GM19035 (cell line): ENCODE data around the gene KLF14.
"Not testable (repeated sequence)": the region's sequence is repeated elsewhere in the genome, so short reads cannot be mapped to it uniquely, and the experiment has no call there.

ENCODE experiments used
- ATAC-seq: cut with Tn5 transposase; IDR thresholded peaks from one replicate; pipeline ENCODE4 v1.9.1; 2021; ENCODE audit not compliant: unreplicated experiment

The KLF14 gene

DNA sequence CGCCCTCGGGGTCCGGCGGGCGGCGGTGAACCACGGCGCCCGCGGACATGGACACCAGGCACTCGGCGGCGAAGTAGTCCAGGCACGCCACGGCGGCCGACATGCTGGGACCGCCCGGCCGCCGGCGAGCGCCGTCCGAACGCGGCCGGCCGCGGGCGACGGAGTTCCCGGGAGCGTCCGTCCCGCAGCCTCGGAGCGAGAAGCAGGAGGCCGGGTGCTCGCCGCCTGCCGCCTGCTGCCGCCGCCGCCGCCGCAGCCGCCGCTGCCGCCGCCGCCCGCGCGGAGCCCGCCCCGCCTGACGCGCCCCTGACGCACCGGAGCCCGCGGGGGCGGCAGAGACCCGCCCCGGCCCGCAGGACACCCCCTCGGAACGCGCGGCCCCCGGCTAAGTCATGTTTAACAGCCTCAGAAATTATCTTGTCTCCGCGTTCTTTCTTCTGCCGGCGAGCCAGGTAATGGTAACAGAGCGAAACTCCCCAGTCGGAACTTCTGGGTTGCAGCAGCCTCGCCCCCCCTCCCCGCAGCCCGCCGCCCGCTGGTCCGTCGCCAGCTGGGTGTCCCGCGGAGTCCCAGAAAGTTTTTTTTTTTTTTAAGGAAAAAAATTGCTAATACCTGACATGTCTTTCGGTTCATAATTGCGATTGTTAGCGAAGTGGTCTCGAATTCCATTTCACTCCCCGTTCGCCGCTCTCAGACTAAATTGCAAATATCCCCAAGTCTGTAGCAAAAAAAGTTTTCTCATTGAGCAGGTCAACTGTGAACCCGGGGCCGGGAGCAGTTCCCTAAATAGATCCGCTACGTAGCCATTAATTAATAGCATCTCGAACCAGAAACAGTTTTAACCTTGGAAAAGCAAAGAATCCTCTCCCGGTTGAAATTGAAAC is at the start of gene KLF14:
Gene KLF14, minus strand, starts transcription at position 277 of the 884 bp plus-strand sequence. Its CDS starts 174 bp downstream, at position 103.
- ATAC-seq = peak; percentile 63

DNA sequence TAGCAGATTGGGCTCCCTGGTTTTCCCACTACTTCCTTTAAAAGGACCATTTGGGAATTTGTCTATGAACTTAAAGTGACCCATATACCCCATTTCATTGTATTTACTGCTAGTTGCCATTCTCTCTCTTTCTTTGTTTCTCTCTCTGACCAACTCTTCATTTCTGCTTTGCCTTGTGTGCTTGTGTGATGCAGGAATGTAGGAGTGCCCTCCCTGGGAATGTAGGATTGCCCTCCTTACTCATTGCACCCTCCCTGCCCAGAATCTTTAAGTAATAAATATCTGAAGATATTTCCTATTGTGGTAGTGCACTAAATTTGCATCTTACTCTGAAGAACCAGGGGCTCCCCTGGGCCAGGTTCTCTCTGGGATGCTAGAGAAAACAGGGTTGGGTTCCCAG is 47.3 kb upstream of the KLF14 start:
- no peak for ATAC-seq

DNA sequence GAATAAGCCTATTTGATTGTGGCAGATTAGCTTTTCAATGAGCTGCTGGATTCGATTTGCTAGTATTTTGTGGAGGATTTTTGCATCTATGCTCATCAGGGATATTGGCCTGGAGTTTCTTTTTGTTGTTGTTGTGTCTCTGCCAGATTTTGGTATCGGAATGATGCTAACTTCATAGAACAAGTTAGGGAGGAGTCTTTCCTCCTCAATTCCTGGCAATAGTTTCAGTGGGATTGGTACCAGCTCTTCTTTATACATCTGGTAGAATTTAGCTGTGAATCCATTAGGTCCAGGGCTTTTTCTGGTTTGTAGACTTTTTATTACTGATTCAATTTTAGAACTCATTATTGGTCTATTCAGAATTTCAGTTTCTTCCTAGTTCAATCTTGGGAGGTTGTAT is 43.4 kb upstream of the KLF14 start:
- no peak for ATAC-seq

DNA sequence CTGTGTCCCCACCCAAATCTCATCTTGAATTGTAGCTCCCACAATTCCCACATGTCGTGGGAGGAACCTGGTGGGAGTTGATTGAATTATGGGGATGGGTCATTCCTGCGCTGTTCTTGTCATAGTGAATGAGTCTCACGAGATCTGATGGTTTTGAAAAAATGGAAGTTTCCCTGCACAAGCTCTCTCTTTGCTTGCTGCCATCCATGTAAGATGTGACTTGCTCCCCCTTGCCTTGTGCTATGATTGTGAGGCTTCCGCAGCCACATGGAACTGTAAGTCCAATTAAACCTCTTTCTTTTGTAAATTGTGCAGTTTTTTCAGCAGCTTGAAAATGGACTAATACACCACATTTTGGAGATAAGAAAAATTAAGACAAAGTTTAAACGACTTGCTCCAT is 38.4 kb upstream of the KLF14 start:
- not testable (repeated sequence) for ATAC-seq

DNA sequence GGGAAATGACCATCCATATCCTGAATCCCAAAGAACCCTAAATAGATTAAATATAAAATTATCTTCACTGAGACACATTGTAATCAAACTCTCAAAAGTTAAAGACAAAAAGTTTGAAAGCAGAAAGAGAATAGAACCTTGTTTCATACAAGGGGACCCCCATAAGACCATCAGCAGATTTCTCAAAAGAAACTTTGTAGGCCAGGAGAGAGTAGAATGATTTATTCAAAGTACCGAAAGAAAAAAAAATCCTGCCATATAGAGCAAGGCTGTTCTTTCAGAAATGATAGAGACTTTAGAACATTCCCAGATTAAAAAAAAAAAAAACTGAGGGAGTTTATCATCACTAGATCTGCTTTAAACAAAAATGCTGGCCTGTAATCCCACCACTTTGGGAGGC is 34.8 kb upstream of the KLF14 start:
- ATAC-seq = no peak

DNA sequence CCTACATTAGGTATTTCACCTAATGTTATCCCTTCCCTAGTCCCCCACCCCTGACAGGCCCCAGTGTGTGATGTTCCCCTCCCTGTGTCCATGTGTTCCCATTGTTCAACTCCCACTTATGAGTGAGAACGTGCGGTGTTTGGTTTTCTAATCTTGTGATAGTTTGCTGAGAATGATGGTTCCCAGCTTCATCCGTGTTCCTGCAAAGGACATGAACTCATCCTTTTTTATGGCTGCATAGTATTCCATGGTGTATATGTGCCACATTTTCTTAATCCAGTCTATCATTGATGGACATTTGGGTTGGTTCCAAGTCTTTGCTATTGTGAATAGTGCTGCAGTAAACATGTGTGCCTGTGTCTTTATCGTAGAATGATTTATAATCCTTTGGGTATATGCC is 30.6 kb upstream of the KLF14 start:
- ATAC-seq = not testable (repeated sequence)

DNA sequence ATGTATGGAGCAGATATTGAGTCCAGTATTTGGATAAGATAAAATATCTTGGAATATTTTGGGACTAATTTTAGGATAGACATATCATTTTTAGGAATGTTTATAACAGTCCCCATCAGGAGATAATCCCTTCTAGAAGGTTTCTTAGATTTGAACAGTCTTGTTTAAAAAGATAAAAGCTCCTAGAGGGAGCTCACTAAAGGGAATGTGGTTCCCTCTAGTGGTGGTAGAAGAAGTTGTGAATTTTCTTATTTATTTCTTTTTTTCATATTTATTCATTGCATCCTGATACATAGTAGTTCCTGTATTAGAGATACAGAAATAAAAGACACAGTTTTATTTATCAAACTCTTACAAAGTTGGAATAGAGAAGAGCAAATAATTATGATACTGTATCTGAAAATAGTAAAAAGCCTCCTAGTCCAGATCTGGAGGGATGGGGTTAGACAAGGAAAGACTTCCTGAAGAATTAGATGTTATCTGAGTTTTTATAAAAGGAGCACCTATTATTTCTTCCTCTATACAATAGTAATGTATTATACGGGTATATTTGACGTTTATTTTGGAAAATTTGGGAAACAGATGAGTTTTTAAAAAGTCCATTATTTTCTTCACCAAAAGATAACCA is 24.5 kb upstream of the KLF14 start:
- ATAC-seq = no peak

DNA sequence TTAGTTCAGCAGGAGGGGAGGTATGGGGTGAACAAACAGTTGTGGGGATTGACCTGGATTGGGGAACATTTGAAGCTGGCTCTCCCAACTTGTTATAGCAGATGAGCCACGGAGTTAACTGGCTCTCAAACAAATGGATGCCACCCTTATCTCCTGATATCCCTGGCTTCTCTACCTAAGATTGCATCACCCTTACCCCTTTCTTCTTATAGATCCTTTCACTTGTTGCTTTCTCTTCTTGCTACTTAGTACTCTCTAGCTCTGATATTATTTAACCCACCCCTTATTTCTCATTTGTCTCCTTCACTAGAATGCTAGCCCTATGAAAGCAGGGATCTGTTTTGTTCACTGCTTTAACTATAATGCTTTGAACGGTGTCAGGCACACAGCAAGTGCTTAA is 22.3 kb upstream of the KLF14 start:
- no peak for ATAC-seq

DNA sequence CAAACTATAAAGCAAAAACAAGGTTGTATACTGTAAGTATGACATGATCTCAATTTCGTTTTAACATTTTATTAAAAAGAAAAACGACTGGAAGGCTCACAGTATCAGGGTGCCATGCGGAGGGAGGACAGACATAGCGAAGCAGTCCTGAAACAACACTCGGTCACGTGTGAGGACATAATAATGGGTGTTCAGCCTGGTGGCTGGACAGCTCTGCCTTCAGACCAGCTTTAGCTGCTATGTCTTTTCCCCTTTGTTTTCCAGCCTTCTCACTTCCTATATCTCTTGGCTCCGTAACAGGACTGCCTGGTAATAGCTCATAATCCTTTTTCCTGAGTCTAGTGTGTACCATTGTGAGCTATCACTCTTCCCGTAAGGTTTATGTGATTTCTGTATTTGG is 18.4 kb upstream of the KLF14 start:
- ATAC-seq = no peak

DNA sequence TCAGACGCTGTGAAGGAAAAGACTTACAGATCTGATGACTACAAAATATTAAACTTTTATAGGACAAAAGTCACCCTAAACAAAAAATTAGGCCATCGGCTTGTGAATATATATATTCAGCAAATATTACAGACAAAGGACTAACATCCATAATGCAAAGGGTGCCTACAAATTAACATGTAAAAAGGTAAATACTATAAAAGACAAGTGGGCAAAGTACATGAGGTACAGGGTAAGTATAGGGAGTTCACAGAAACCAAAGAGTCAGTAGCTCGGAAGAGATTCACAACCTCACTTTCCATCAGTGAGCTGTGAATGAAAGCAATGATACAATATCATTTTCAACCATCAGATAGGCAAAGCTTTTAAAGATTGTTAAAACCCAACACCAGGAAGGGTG is 16.7 kb upstream of the KLF14 start:
- ATAC-seq = no peak

DNA sequence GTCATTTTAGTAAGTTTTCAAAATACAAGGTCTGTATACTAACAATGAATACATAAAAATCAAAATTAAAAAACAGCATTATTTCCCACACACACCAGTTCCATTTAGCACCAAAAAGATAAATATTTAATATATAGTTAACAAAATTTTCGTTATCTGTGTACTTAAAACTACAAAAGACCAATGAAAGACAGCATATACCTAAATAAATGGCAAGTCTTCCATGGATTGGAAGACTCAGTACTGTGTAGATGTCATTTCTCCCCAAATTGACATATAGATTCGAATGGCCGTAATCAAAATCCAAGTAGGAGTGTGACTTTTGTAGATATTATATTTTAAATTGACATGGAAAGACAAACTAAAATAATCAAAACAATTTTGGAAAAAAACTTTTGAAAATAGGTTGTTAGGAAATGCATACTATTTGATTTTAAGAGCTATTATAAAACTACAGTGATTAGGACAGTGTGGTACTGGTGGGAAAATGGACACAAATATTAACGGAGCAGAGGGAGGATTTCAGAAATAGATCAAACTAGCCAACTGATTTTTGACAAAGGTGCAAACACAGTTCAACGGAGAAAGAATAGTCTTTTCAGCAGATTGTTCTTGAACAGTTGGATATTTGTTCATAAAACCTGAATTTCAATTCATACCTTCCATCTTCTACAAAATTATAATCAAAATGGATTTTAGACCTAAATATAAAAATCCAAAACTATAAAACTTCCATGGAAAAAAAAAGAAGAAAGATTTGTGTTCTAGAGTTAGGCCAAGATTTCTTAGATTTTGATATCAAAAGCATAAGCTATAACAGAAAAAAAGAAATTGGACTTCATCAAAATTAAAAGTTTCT is 14.8 kb upstream of the KLF14 start:
- ATAC-seq = no peak

DNA sequence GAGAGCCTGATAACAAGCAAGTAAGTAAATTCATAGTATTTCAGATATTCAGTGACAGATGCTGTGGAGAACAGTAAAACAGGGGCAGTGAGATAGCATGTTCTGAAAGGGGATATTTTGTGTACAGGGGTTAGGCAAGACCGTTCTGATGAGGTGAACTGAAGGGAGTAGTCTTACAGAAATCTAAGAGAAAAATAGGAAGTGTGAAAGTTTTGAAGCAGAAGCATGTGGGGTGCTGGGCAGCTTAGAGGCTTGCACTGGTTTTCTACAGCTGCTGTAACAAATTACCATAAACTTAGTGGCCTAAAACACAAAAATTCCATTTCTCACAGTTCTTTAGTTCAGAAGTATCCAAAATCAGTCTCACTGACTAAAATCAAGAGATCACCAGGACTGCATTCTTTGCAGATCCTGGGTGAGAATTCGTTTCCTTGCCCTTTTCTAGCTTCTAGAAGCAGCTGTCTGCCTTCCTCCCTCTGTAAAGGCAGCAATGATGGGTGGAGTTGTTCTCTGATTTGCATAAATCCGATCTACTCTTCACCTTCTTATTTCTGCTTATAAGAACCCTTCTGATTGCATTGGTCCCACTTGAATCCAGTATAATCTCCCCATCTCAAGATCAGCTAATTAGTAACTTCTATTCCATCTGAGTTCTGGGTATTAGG is 7.5 kb upstream of the KLF14 start:
- no peak for ATAC-seq

DNA sequence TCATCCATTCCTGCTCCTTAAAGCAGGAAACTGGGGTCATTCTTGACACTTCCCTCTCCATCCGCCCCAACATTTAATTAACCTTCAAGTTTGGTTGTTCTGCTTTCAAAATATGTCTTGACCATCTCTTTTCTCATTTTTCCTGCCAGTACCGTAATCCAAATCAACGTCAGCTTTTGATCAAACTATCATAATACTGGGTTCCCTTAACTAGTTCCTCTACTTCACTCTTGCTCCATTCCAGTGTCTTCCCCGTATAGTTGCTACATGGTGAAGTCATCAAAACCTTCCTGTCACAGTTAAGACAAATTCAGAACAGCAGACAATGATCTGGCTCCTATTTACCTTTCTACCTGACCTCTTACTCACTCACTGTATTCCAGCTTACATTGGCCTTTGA is 6.6 kb upstream of the KLF14 start:
- ATAC-seq = no peak

DNA sequence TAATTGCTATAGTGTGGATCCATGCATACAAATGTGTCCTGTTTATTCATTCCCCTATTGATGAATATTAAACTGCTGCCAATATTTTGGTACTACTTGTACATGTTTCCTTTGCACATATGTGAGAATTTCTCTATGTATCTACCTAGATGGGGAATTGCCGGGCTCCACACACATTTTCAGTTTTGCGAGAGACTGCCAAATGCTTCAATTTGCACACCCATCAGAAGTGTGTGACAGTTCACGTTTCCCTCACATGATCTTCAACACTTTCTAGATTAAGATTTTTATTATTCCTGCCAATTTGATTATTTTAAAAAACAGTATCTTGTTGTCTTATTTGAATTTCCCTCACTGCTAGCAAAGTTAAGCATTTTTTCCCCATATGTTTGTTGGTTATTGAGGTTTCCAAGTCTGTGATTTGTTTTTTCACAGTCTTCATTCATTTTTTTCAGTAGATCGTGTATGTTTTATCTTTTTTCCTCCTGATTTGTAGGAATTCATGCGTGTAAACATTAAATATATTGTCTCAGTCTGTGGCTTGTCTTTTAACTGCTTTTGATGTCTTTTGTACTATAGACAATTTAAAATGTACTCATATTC is 2.4 kb upstream of the KLF14 start:
- ATAC-seq = no peak

DNA sequence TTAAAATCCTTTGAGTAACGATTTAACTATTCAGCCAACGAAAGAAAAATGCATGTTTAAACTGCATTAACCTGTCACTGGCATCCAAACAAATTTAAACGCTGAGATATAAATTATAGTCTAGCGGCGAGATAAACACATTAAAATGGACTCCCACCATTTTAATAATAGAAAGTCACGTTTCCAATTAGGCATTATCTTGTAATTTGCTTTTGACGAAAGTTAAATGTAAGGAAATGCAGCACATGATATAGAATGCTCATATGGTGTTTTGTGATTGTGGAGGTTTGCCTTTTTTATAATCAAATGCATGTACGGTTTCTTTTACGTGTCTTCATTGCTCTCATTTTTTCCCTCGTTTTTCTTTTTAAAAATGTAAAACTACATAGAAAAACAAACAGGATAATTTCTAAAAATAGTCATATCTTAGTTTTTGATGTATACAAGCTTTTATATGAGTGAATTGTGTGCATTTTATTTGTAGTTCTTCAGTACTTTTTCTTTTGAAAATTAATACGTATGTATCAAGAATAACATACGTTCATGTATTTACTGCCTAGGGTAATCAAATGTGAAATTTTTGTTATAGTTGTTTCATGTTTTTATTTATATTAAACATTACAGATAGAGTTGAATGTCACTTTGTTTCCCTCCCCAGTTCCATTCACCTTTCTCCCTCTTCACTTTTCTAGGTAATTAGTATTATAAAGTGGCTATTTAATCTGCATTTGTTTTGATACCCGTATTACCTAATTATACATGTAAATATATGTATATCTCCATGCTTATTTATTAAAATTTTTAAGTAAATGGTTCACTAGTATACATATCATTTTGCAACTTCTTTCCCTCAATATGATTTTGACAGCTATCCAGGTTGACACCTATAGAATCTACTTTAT is 1.1 kb upstream of the KLF14 start:
- no peak for ATAC-seq

DNA sequence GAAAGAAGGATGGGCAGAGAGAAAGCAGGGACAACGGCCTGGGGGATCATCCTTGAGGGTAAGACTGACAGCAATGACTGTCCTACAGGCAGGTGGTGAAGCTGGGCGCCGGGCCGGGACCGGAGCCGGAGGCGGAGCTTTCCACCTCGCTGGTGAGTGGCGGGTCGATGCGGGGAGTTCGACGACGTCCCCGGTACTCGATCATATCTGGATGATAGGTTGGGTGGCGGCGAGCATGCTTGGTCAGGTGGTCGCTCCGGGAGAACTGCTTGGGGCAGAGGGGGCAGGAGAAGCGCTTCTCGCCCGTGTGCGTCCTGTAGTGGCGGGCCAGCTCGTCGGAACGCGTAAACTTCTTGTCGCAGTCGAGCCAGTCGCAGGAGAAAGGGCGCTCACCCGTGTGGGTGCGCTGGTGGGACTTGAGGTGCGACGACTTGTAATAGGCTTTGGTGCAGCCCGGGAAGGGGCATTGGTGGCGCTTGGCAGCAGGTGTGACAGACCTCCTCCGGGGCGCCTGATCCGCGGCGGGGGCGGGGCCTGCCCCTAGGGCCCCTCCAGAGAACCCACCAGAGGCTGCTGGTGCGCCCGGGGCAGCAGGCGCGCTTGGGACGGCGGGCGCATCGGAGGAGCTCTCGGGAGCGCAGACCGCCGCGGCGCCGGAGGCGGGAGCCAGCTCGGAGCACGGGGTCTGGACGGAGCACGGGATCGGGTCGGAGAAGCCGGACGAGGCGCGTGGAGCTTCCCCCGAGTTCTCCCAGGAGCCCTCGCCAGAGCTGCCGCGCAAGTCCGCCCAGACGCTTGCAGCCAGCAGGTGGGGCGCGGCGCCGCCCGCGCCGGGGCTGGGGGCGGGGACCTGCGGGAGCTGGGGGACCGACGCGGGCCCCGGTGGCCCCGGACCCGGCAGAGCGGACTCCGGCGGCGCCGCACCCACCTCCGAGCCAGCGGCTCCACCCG is 752 bp downstream of the KLF14 start:
- peak; percentile 56 for ATAC-seq

DNA sequence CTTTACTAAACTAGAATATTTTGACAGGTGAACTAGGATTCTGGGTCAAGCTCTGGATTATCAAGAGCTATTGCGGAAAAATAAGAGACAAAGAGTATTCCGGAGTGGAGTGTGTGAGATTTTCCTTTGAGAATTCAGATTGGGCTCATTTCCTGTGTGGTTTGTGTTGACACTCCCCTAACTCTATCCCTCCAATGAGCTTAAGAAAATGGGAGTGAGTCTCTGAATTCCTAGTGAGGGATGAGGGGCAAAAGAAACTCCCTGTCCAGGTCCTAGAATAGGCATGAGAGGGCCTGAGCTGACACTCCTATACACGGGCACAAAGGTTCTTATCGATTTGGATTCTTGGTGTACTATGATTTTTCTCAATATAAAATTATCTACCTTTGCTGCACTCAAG is 10.2 kb downstream of the KLF14 start:
- ATAC-seq = no peak

DNA sequence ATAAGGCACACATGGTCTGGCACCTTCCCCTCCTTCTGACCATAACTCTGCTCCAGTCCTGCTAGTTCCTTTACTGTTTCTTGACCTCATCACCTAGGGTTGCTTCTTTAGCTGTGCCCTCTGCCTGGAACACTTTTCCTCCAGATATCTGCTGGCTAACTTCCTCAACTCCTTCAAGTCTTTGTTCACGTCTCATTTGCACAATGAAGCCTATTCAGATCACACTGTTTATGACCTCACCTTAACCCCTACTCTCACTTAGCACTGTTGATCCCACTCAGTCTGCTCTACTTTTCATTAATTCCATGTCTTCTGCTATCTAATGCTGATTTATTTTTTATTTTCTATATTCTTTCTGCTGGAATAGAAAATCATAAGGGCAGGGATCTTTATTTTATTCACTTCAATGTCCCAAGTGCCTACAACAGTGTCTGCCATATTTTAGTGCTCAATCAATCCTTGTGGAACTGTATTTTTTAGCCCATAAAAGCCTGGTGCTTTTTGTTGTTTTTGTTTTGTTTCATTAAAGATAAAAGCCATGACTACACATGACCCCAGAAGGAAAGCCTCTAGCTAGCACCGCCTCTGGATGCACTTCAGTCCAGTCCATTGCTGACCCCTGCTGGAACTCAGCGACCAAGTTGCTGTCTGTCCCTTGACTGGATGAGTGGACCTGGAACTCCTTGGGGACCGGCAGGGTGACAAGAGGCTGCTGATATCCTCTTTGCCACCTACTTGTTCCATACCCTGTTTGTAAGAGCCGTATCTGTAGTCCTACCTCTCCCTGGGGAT is 12.3 kb downstream of the KLF14 start:
- no peak for ATAC-seq
